ENCODE results near the gene ALOX15B. TPM values are rescaled to one million over a fixed set of nuclear protein-coding genes. Genes with fewer than 3 reads are reported as not detected.
"Not testable (repeated sequence)": the region's sequence is repeated elsewhere in the genome, so short reads cannot be mapped to it uniquely, and the experiment has no call there.

Gene ALOX15B
- total RNA-seq, 1 donor: 5.1 TPM

DNA sequence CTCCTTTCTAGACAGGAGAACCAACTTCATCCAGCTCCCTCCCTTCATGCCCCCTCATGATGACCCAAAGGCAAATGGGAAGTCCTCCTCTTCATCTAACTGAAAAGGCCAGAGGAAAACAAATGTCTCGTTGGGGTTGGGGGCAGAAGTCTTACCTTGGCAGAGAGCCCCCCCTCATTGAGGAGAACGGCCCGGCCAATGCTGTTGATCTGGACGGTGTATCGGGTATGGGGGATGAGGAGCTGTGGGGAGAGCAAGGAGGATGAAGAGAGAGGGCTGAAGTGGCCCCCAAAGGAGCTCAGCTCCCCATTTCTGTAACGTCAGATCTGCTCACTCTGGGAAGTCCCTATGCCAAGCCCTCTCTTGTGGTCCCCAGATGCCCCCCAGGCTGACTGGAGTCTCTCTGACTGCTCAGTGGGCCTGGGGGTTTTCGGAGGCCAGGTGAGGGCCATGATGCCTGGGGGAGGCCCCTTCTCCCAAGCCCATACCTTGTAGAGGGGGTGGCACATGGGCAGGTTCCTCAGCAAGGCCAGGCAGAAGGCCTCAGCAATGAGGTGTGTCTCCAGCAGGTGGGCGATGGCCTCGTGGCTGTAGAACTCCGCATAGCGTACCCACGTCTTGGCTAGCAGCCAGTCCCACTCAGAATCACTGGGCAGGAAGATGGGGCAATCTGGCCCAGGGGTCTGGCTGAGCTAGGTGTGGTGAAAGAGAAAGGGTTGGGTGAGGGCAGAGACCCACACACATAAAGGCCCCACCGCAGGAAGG, 37.8 kb downstream of the ALOX15B start:
- DNase-seq (ENCODE audit: low read depth in 2 of 3, low spot score in 2 of 3): no peak

DNA sequence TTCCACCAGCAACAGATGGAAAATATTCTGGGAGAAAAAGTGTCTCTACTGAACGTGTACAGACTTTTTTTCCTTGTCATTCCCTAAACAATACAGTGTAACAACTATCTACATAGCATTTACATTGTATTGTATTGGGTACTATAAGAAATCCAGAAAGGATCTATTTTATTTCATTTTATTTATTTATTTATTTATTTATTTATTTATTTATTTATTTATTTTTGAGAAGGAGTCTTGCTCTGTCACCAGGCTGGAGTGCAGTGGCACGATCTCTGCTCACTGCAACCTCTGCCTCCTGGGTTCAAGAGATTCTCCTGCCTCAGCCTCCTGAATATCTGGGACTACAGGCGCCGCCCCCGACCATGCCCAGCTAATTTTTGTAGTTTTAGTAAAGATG, 39.1 kb downstream of the ALOX15B start:
- not testable (repeated sequence) for DNase-seq (ENCODE audit: low read depth in 2 of 3, low spot score in 2 of 3)

DNA sequence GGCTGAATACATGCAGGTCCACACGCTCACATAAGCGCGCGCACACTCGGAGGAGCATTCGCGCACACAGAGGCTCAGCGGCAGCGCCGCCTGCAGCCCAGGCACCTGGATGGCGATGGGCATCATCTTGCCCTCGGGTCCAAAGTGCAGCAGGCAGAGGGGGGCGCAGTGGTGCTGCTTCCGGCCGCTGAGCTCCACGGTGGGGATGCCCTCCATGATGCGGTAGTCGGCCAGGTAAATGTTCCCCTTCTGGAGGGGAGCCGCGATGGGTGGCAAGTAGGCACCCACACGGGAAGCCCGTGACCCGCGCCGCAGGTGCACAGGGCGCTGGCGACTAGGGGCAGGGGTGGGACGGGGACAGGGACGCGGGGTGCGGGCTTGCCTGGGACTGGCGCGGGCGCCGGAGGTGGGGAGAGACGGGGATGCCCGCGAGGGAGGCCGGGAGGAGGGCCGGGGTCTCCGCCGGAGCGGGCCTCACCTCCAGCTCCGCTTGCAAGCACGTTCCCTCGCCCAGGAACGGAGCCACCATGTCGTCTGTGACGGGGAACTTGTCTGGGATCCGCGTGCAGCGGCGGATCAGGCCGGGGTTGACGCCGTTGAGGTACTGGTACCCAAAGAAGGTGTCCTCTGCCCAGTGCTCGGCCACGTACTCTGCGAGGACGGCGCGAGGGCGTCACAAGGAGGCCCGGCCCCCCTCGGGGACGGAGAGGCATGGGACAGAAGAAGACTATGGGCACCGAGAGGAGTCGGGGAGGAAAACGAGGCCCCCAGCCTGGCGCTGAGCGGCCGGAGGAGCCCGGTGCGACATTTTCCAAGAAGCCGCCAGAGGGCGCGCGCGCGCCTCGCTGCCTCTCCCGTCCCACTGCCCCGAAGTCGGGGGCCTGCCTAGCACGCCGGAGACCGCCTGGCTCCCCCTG, 40.7 kb downstream of the ALOX15B start:
- DNase-seq (ENCODE audit: low read depth in 2 of 3, low spot score in 2 of 3): peak; percentile 76 to 86 (median 82)

DNA sequence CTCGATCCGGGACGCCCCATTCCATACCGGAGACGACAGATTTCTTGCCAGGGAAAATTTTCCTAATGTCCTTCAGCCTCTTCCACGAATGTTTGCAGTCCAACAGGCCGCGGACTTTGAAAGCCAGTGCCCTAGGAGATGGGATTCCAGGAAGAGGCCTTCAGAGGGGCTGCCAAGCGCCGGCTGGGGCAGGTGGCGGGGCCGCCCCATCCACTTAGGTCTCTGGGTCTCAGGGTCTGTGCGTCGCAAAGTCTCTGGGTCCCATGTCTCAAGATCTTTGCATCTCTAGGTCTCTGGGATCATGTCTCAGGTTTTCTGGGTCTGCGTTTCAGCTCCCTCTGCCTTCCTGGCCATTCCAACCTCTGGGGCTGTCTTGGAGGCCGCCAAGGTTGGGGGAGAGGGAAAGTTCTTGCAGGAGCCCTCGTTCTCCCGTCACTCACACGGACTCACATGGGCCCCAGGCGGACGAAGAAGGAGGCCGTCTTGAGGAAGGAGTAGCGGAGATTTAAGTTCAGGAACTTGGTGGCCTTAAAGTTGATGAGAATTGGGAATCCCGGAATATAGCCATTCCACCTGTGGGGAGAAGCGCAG, 41.4 kb downstream of the ALOX15B start:
- no peak for DNase-seq (ENCODE audit: low read depth in 2 of 3, low spot score in 2 of 3)

DNA sequence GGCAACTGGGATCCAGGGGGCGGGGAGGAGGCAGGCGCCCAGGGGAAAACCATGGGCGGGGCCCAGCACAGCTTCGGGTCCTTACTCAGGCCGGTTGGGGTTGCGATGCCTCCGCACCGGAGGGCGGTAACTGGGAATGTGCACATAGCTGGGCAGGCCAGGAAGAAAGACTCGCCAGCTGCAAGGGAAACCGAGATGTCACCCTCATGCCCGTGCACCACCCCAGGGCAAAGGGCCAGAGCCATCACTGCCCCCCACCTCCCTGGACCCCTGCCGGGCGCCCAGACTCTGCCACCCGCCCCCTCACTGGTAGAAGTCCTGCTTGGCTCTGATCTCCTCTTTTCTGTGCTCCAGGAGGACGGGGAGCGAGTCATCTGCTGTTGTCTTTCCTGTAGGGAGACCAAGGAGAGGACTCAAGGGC, 42.0 kb downstream of the ALOX15B start:
- DNase-seq (ENCODE audit: low read depth in 2 of 3, low spot score in 2 of 3): no peak

DNA sequence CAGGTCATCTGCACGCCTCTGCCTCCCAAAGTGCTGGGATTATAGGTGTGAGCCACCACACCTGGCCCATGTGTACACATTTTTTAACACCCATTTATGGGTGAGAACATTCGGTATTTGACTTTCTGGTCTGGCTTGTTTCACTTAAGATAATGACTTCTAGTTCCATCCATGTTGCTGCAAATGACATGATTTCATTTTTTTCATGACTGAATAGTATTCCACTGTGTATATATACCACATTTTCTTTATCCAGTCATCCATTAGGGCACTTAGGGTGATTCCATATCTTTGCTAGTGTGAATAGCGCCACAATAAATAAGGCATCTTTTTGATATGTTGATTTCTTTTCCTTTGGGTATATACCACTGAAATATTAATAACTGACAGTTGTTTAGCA, 43.0 kb downstream of the ALOX15B start:
- no peak for DNase-seq (ENCODE audit: low read depth in 2 of 3, low spot score in 2 of 3)

DNA sequence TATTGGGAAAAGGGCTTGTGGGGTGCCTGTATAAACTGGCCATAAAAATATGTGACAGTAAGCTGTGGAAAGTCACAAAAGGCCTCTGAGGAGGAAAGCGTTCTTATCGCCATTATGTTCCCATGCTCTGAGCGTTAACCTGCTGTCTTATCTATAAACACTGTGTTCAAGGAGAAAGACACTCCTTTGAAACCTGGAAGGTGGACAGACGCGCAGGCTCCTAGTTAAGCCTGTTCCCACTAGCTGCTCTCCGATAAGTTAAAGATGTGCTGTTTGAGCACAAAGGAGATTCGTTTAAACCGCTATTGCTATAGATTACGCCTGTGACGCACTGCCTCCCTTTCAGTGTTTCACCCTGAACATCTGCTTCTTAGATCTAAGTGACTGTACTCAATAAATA, 43.4 kb downstream of the ALOX15B start:
- DNase-seq (ENCODE audit: low read depth in 2 of 3, low spot score in 2 of 3): no peak

DNA sequence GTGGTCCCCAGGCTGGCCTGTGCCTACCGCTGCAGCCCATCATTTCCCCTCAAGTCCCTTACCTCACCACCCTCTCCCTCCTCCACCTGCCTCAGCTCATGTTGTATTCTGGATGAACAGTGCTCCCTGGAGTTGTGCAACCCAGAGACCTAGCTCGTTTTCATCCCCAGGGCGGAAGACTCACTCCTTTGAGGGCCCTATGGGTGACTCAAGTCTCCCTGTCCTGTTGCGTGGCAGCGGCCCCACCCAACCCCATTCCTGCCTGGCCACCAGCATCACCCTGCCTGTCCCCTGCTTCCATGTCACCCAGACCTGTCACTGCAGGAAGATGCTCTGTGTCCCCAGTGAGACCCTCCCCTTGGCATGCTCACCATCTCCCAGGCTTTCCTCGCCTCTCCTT, 45.4 kb downstream of the ALOX15B start:
- no peak for DNase-seq (ENCODE audit: low read depth in 2 of 3, low spot score in 2 of 3)

DNA sequence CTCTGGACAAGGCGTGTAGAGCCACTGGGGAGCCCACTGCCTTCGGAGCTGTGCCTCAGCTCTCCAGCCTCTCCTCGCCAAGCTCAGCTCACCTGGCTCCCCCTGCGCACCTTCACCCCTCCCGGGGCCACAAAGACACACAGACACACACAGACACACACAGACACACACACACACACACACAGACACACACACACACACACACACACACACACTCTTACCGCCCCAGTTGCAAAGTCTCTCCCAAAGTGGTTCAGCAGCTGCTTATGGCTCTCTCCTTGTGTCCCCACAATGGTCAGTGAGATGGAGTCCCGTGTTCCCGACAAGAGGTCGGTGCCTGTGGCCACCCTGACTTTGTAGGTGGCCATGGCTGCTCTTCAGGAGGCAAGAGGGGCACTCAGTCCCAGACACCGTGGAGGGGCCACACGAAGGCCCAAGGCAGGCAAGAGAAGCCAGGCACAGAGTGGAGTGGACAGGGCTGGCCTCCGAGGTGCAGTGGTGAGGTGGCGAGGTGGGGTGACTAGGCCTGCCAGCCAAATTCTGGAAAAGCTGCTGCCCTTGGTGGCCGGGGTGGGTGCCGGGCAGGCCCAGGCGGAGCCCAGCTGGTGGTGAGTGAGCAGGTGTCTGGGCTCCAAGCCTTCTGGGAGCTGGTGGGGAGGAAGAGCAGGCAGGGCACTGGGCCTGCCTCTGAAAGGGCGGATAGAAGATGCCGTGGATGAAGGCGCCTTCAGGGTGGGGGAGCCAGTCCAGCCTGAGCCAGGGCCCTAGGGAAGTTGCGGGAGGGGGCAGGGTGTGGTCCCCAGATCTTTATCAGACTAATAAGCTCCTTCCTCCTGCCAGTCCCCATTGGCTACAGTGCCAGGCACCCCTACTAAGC, 48.5 kb downstream of the ALOX15B start, which contains the start of gene ALOX12B:
Gene ALOX12B (minus strand): TSS at position 642 of the 877 bp plus-strand sequence. CDS start 274 bp downstream, at position 368.
- no peak for DNase-seq (ENCODE audit: low read depth in 2 of 3, low spot score in 2 of 3)

DNA sequence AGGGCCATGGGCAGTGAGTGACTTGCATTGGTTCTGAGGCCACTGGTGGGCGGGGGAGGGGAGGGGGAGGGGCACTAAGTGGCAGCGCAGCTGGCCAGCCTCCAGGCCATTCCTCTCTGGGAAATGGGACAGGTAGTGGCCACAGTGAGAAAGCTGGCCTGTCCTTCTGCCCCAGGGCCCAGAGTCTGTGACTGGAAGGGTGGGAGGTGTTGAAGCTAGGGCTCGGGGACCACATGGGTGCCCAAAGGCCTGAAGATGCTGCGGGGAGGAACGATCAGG, 49.0 kb downstream of the ALOX15B start:
- no peak for DNase-seq (ENCODE audit: low read depth in 2 of 3, low spot score in 2 of 3)

DNA sequence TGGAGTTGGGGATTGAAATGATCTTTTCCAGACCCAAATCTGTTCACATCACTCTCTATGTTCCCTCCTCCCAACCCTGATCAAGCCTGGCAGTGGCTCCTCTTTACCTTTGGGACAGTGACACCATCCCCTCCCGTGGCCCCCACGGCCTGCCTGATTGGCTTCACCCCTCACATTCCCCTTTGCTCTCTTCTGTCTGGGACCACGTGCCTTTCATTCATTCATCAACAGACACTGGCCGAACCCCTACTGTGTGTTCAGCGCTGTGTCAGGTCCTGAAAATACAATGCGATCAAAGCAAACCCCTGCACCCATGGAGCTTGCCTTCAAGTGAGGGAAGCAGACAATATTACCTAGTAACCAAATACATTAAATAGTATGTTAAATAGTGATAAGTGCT, 50.9 kb downstream of the ALOX15B start:
- DNase-seq (ENCODE audit: low read depth in 2 of 3, low spot score in 2 of 3): no peak

DNA sequence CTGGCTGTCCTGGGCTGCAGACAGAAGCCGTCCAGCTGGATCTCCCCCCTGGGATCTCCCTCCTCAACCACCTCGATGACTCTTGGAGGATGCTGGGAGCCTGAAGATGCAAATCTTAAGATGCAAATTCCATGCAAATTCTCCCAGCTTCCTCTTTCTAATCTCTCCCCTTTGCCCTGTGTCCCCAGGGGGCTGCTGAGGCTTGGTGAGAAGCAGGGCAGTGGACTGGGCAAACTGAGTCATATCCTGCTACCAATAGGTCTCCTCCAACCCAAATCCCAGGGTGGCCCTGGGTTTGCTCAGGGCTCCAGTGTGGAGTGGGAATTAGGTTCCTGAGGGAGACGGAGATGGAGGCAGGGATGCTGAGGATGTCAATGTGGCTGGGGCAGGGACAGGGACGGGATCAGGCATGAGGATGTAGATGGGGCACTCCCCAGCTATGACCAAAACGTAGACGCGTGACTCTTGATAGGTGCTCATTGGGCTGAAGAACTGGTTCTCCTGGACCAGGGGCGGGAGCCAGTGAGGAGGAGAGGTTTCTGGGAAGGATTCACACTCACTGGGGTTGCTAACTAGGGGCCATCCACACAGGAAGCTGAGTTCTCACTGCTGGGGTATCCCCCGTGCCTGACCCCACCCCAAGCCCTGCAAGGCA, 52.3 kb downstream of the ALOX15B start:
- peak in 2 of 3 donors; percentile 33 for DNase-seq (ENCODE audit: low read depth in 2 of 3, low spot score in 2 of 3)

DNA sequence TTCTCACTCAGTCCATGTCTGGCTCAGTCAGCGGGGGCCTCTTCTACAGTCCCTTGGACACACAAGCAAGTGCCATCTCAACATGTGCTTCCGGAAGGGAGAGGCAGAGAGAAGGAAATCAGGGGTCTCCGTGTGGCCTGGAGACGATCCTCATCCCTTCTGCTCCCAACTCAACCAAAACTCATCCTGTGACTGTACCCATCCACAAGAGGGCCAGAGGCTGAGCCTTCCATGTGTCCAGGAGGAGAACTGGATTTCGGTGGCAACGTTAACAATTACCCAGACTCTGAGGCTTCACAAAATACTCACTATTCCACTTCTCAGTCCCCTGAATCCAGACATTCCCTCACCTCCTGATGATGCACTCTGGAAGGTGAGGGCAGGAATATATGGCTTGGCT, 56.5 kb downstream of the ALOX15B start:
- no peak for DNase-seq (ENCODE audit: low read depth in 2 of 3, low spot score in 2 of 3)

DNA sequence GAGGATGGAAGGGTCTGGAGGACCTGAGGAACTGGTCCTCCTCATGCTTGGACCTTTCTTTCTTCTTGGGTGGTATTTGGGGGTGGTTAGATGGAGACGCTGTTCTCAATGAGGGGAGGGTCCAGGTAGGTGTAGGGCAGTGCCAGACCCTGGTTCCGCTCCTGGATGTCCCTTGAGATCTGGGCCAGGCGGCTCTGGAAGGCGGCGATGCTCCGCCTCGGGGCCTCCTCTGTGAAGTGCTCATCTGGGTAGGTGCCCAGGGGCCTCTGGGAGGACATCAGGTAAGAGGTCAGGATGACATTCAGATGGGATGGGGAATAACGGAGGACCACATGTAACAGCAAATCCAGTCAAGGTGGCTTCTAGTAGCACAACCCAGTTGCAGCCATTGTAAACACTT, 57.7 kb downstream of the ALOX15B start:
- DNase-seq (ENCODE audit: low read depth in 2 of 3, low spot score in 2 of 3): no peak

Small RNA genes within 50 kb of the gene (small RNA-seq; reads per million reads assigned to genes)
- not detected for gene MIR4314

Other genes starting within 250 kb of the ALOX15B start
- 24.8 TPM for gene KDM6B, start 204.8 kb upstream of the ALOX15B start, total RNA-seq
- gene TMEM88, start 184.0 kb upstream of the ALOX15B start, total RNA-seq: 4.6 TPM
- 97.8 TPM for gene NAA38, start 181.5 kb upstream of the ALOX15B start, total RNA-seq
- 9.4 TPM for gene CYB5D1, start 181.1 kb upstream of the ALOX15B start, total RNA-seq
- 110 TPM for gene CHD3, start 150.3 kb upstream of the ALOX15B start, total RNA-seq
- 10.0 TPM for gene RNF227, start 122.8 kb upstream of the ALOX15B start, total RNA-seq
- 1.1 TPM for gene KCNAB3, start 109.2 kb upstream of the ALOX15B start, total RNA-seq
- 66.5 TPM for gene TRAPPC1, start 107.1 kb upstream of the ALOX15B start, total RNA-seq
- 36.6 TPM for gene CNTROB, start 106.9 kb upstream of the ALOX15B start, total RNA-seq
- 1.9 TPM for gene GUCY2D, start 36.4 kb upstream of the ALOX15B start, total RNA-seq
- 1.1 TPM for gene ALOX12B, start 48.7 kb downstream of the ALOX15B start, total RNA-seq
- gene ALOXE3, start 79.5 kb downstream of the ALOX15B start, total RNA-seq: under 0.01 TPM
- under 0.01 TPM for gene HES7, start 85.0 kb downstream of the ALOX15B start, total RNA-seq
- gene PER1, start 113.3 kb downstream of the ALOX15B start, total RNA-seq: 141 TPM
- 18.6 TPM for gene VAMP2, start 123.9 kb downstream of the ALOX15B start, total RNA-seq
- gene TMEM107, start 137.3 kb downstream of the ALOX15B start, total RNA-seq: 251 TPM
- gene BORCS6, start 151.1 kb downstream of the ALOX15B start, total RNA-seq: 27.7 TPM
- gene AURKB, start 171.5 kb downstream of the ALOX15B start, total RNA-seq: 6.2 TPM
- gene CTC1, start 209.0 kb downstream of the ALOX15B start, total RNA-seq: 32.6 TPM
- gene PFAS, start 210.2 kb downstream of the ALOX15B start, total RNA-seq: 57.4 TPM
- gene RANGRF, start 249.6 kb downstream of the ALOX15B start, total RNA-seq: 18.9 TPM

Measured in hematopoietic multipotent progenitor cell (in vitro differentiated cells).